Measurements from ENCODE around the gene SEC14L5.

- TF ChIP-seq POLR2A (IDR thresholded peaks at IDR 0.05; ENCODE audit: low read depth) (no peak), POLR2AphosphoS5 (IDR thresholded peaks at IDR 0.05) (no peak), CTCF (IDR thresholded peaks at IDR 0.05) (no peak), EP300 (IDR thresholded peaks at IDR 0.05) (no peak)
These were observed 18.5 kb downstream of the SEC14L5 start for GRCh38 chr16:4976611-4977145.

Measured in esophagus muscularis mucosa (tissue), 4 donors.